ENCODE data around the gene MARS1.

MARS1 gene

GRCh38 chr12:57458665-57459054 lies 29.2 kb upstream of the MARS1 start:
- no peak for TF ChIP-seq CTCF (IDR thresholded peaks at IDR 0.05; ENCODE audit: insufficient read depth, low read depth, low read length, missing control alignments)
- peak overlapping the region; percentile 49 for H3K4me3 ChIP-seq (ENCODE audit: low read length)
- no peak for DNase-seq (ENCODE audit: low read depth)

DNA sequence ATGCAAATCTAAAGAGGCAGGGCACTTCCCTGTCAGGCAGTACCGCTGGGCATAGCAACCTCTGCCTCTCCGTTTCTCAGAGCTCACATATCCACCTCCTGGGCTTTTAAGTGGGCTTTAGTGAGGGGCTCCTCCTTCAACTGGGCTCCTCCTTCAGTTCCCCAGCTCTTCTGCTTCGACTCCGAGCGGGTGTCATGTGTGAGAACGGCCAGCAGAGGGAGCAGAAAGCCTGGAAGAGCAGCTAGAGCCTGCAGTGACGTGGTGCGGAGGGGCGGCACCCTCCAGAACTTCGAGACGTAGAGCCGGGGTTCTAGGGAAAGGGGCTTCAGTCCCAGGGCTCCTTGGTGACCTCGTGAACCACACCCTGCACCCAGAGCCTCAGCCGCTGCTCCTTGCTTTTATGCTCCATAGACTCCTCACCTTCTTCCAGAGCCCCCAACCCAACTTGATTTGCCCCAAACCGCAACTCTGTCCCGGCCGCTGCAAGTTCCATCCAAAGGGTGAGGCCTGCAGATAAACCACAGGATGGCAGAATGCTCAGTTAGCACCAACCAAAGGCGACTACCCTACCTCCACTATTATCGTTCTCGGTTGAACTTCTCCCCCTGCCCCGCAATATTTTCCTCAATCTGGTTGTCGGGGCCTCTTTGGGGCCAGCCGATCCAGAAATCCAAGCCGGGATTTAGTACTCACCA lies 28.7 kb upstream of the MARS1 start:
- DNase-seq (ENCODE audit: low read depth): peak; percentile 96
- TF ChIP-seq CTCF (IDR thresholded peaks at IDR 0.05; ENCODE audit: insufficient read depth, low read depth, low read length, missing control alignments): peak; percentile 96
- H3K4me3 ChIP-seq (ENCODE audit: low read length): peak overlapping the region; percentile 49

DNA sequence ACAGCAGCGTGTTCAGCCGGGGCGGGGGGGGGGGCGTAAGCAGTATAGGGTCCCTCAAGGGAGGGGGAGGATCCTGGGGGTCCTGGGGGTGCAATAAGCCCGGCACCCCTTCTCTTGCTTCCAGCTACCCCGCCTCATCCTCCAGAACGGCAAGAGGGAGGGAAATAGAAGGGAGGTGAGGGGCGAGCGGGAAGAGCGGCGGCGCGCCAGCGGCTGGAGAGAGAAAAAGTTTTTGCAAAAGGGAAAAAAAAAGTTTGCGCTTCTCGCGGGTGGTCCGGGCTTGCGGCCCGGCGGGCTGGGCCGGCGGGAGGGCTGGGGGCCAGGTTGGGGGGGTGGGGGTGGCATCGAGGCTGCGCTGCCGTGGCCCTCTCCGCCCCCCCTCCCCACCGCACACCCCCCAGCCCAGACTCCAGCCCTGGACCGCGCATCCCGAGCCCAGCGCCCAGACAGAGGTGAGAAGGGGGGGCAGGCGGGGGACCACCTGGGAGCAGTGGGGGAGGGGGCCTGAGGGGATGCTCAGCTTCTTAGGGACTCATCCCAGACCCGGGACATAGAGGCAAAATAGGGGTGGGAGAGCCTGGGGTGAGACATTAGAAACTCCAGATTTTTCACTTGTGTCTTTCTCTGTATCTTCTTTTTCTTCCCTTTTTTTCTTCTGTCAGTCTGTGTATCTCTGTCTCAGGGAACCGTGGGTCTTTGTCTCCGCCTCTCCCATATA lies 28.0 kb upstream of the MARS1 start, which contains the start of gene GLI1:
Gene GLI1 (plus strand): TSS at position 36 of the 718 bp plus-strand sequence. CDS start 3,907 bp downstream, outside the sequence.
- peak within 1 kb of the TSS; percentile 49 for H3K4me3 ChIP-seq (ENCODE audit: low read length)
- no peak for TF ChIP-seq CTCF (IDR thresholded peaks at IDR 0.05; ENCODE audit: insufficient read depth, low read depth, low read length, missing control alignments)
- DNase-seq (ENCODE audit: low read depth): no peak

GRCh38 chr12:57460468-57460784 lies 27.4 kb upstream of the MARS1 start:
- peak; percentile 23 for DNase-seq (ENCODE audit: low read depth)
- no peak overlapping the region for H3K4me3 ChIP-seq (ENCODE audit: low read length)
- TF ChIP-seq CTCF (IDR thresholded peaks at IDR 0.05; ENCODE audit: insufficient read depth, low read depth, low read length, missing control alignments): no peak

GRCh38 chr12:57460841-57461275 lies 27.0 kb upstream of the MARS1 start:
- no peak for TF ChIP-seq CTCF (IDR thresholded peaks at IDR 0.05; ENCODE audit: insufficient read depth, low read depth, low read length, missing control alignments)
- no peak for DNase-seq (ENCODE audit: low read depth)
- H3K4me3 ChIP-seq (ENCODE audit: low read length): no peak overlapping the region

DNA sequence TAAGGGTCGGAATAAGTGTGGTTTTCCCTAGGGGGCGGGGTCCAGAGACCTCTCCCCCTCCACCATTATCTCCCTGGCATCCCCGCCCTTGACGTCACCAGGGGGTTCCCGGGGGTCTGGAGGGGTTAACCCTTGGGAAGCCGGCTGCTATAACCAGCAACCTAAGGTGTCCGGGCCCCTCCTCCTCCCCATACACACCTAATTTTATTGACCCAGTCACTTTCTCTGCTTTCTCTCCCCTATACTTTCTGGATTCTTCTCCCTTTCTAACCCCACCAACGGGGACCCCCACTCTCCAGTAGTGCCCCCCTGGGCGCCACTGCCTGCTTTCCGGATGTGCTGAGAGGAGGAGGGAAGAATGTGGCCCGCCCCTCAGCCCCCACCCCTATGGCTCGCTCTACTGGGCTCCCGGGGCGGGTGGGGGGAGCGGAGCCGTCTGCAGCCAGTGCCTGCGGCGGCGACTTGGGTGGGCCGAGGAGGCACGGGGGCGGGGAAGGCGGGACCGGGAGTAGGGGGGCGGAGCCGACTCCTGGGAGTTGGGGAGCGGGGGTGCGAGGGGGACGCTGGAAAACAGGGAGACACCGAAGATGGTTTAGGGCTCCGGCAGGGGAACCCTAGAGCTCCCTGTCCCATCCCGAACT lies 26.5 kb upstream of the MARS1 start:
- peak; percentile 51 for DNase-seq (ENCODE audit: low read depth)
- peak overlapping the region; percentile 55 for H3K4me3 ChIP-seq (ENCODE audit: low read length)
- TF ChIP-seq CTCF (IDR thresholded peaks at IDR 0.05; ENCODE audit: insufficient read depth, low read depth, low read length, missing control alignments): no peak
